Skeletal muscle satellite cell (primary cell): ENCODE measurements around the gene C2orf81. TPM values are rescaled to one million over a fixed set of nuclear protein-coding genes. Genes with fewer than 3 reads are reported as not detected.
A peak's percentile ranks its signal among the peaks of the same experiment; 100 is the strongest.
"Not testable (repeated sequence)": the region's sequence is repeated elsewhere in the genome, so short reads cannot be mapped to it uniquely, and the experiment has no call there.

ENCODE experiments used
- H3K27me3 ChIP-seq: 2 replicates; pipeline ENCODE4 v1.7.0; 2013; ENCODE audit warnings: low read length; ENCODE audit not compliant: control insufficient read depth, insufficient read depth
- H3K36me3 ChIP-seq: 2 replicates; pipeline ENCODE4 v1.7.0; 2013; ENCODE audit warnings: mild to moderate bottlenecking, control low read depth, low read length; ENCODE audit not compliant: insufficient read depth
- H3K4me1 ChIP-seq: 2 replicates; pipeline ENCODE4 v1.7.0; 2013; ENCODE audit warnings: low read length; ENCODE audit not compliant: control insufficient read depth, insufficient read depth
- H3K4me2 ChIP-seq: 2 replicates; pipeline ENCODE4 v1.7.0; 2013; ENCODE audit warnings: mild to moderate bottlenecking, low read length
- H3K4me3 ChIP-seq: 2 replicates; pipeline ENCODE4 v1.7.0; 2013; ENCODE audit warnings: low read length
- H3K9ac ChIP-seq: 2 replicates; pipeline ENCODE4 v1.7.0; 2013; ENCODE audit warnings: mild to moderate bottlenecking, low read depth, low read length, moderate library complexity
- H3K9me3 ChIP-seq: replicated peaks from 2 replicates; pipeline ENCODE4 v1.7.0; 2013; ENCODE audit warnings: mild to moderate bottlenecking, control low read depth, low read length
- total RNA-seq: library from RNA; depleted of rRNA; stranded (reverse); fragments of >200 nt; gene quantifications from 2 replicates; pipeline ENCODE4 v1.2.3, GENCODE V29; 2012; rRNA removed

The C2orf81 gene
- total RNA-seq, result 1.3 TPM in 2 replicates

DNA sequence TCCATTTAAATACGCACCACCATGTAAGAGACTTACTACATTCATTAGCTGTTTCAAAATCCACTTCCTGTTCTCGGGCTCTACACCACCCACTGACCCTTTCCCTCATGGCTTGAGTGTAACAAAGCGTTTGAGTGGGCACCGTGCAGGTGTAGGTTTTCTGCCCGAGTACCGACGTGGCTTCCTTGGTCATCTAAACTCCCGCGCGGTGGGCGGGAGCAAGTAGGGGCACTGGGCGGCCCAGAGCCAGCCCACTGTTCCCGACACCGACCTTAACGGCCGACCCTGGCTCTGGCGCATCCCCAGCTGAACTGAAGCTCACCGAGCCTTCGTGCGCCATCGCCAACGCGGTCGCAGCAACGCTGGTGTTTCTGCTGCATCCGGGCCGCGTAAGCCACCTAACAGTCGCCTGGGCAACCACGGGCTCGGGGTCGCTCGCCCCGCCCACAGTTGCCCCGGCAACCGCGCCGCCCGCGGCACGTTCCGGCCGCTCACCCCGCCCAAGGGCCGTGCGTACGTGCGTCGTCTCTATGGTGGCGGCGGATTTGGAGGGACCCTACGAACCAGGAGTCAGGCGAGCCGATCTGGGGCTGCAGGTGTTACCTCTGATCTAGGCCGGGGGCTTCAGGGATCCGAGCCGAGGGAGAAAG is at the start of gene C2orf81, which contains the start of gene WDR54:
Gene C2orf81, minus strand, starts transcription at position 399 of the 650 bp plus-strand sequence. Its CDS starts 59 bp downstream, at position 340.
Gene WDR54, plus strand, starts transcription at position 510 of the 650 bp plus-strand sequence. CDS start 424 bp downstream, outside the sequence.
- Histone ChIP-seq H3K36me3 (peaks cover 14% of the 10 kb centered on the region), H3K9ac (peak within 1 kb of the TSS; percentile 81), H3K4me1 (peaks cover 19% of the 10 kb centered on the region), H3K27me3 (no peaks in the 10 kb centered on the region), H3K4me3 (peak within 1 kb of the TSS; percentile 89), H3K9me3 (no peaks in the 10 kb centered on the region), H3K4me2 (peak within 1 kb of the TSS; percentile 99)

GRCh38 chr2:74470742-74471141 is 49.3 kb upstream of the C2orf81 start:
- Histone ChIP-seq H3K4me1 (peaks cover 18% of the 10 kb centered on the region), H3K36me3 (peaks cover 11% of the 10 kb centered on the region)
- not testable (repeated sequence) for H3K4me3 ChIP-seq, H3K4me2 ChIP-seq, H3K27me3 ChIP-seq, H3K9ac ChIP-seq, H3K9me3 ChIP-seq

- Histone ChIP-seq H3K4me3 (peak overlapping the region; percentile 100), H3K9me3 (no peaks in the 10 kb centered on the region), H3K9ac (peak overlapping the region; percentile 97), H3K4me2 (peak overlapping the region; percentile 100), H3K27me3 (no peaks in the 10 kb centered on the region), H3K4me1 (peaks cover 9% of the 10 kb centered on the region), H3K36me3 (peaks cover 20% of the 10 kb centered on the region)
Observed at GRCh38 chr2:74464406-74464805, 43.0 kb upstream of the C2orf81 start.

- peaks cover 11% of the 10 kb centered on the region for H3K4me1 ChIP-seq
- no peak overlapping the region for H3K4me2 ChIP-seq
- H3K9me3 ChIP-seq, result no peaks in the 10 kb centered on the region
- H3K4me3 ChIP-seq, result no peak overlapping the region
- H3K36me3 ChIP-seq, result peaks cover 20% of the 10 kb centered on the region
- no peak overlapping the region for H3K9ac ChIP-seq
- H3K27me3 ChIP-seq, result no peaks in the 10 kb centered on the region
Observed at GRCh38 chr2:74462786-74463105, 41.3 kb upstream of the C2orf81 start.

- Histone ChIP-seq H3K4me2 (no peak overlapping the region), H3K36me3 (peaks cover 20% of the 10 kb centered on the region), H3K4me3 (no peak overlapping the region), H3K4me1 (peaks cover 11% of the 10 kb centered on the region), H3K9me3 (no peaks in the 10 kb centered on the region), H3K27me3 (no peaks in the 10 kb centered on the region), H3K9ac (no peak overlapping the region)
Observed at GRCh38 chr2:74462054-74462785, 40.8 kb upstream of the C2orf81 start.

- Histone ChIP-seq H3K9me3 (no peaks in the 10 kb centered on the region), H3K36me3 (peaks cover 24% of the 10 kb centered on the region), H3K4me1 (peaks cover 16% of the 10 kb centered on the region), H3K9ac (no peak overlapping the region), H3K4me3 (no peak overlapping the region), H3K4me2 (no peak overlapping the region), H3K27me3 (no peaks in the 10 kb centered on the region)
Observed at GRCh38 chr2:74461187-74462053, 40.0 kb upstream of the C2orf81 start.

- not testable (repeated sequence) for H3K4me3 ChIP-seq, H3K9ac ChIP-seq, H3K9me3 ChIP-seq, H3K27me3 ChIP-seq, H3K4me2 ChIP-seq
- Histone ChIP-seq H3K4me1 (peaks cover 21% of the 10 kb centered on the region), H3K36me3 (peaks cover 25% of the 10 kb centered on the region)
Observed at GRCh38 chr2:74460187-74460586, 38.8 kb upstream of the C2orf81 start.

GRCh38 chr2:74459503-74460118 is 38.2 kb upstream of the C2orf81 start:
- H3K9ac ChIP-seq, H3K9me3 ChIP-seq, H3K27me3 ChIP-seq: not testable (repeated sequence)
- H3K4me1 ChIP-seq, result peaks cover 22% of the 10 kb centered on the region
- peaks cover 25% of the 10 kb centered on the region for H3K36me3 ChIP-seq
- H3K4me3 ChIP-seq, result peak overlapping the region; percentile 95
- H3K4me2 ChIP-seq, result peak overlapping the region; percentile 93

DNA sequence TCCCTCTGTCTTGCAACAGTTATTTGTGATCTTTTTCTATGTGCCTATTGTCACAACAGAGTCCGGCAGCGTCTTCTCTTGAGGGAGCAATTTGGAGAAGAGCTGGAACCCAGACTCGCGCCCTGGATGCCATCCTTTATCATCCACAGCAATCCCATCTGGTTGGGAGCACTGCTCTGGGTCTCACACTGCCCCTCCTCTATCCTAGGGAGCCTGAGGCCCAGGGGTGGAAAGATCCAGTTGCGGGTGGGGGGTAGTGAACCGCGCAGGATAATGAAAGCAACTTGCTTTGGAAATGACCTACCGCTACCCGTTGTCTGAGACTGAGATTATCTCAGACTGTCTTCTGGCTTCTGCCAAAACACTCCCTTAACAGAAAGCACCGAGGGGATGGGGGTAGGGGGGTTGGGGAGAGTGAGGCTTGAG is 37.5 kb upstream of the C2orf81 start:
- Histone ChIP-seq H3K4me2 (peak overlapping the region; percentile 93), H3K4me1 (peaks cover 25% of the 10 kb centered on the region), H3K4me3 (peak overlapping the region; percentile 95), H3K9me3 (no peaks in the 10 kb centered on the region), H3K27me3 (no peaks in the 10 kb centered on the region), H3K36me3 (peaks cover 25% of the 10 kb centered on the region), H3K9ac (peak overlapping the region; percentile 91)

DNA sequence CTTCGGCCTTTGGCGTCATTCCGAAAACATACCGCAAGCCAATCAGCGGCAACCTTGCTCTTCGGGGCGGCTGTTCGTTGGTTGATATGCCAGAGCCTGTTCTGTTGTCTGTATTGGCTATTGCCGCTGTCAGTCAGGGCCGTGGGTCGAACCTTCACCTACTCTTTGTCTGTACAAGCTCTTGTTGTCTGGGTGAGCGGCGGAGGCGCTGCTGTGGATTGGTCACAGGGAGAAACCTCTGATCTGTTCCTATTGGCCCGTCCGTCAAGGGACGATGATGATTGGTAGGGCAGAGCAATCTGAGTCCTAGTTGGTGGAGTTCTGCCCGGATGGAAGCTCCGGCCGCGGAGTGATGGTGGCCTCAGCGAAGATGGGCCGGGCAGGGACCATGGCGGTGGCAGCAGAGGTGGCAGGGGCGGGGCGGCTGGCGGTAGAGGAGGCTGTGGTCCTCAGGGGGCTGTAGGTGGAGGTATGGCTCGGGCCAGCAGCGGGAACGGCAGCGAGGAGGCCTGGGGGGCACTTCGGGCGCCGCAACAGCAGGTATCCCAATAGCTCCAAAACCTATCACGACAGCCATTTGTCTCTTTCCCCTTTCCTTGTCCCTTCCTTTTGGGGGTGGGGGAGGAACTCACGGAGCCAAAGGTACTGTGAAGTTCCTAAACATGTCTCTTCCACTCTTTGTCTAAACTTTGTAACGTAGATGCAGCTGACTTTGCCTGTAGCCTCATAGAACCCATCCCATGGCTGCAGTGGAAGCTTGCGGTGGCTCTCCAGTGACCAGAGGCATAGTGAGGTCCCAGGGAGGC is 36.9 kb upstream of the C2orf81 start, which contains the start of gene WBP1:
Gene WBP1, plus strand, starts transcription at position 307 of the 806 bp plus-strand sequence. Its CDS starts 165 bp downstream, at position 472.
- Histone ChIP-seq H3K9me3 (no peaks in the 10 kb centered on the region), H3K4me1 (peaks cover 25% of the 10 kb centered on the region), H3K27me3 (no peaks in the 10 kb centered on the region), H3K4me3 (peak within 1 kb of the TSS; percentile 95), H3K4me2 (peak within 1 kb of the TSS; percentile 93), H3K9ac (peak within 1 kb of the TSS; percentile 91), H3K36me3 (peaks cover 25% of the 10 kb centered on the region)
